Effector memory CD8-positive, alpha-beta T cell (primary cell): ENCODE measurements around the gene GDA.

Experiments used
- ATAC-seq: fragments of 150-1000 bp; cut with Tn5 transposase; replicated peaks from 2 replicates; pipeline ENCODE4 v1.10.0; 2021; ENCODE audit warnings: mild to moderate bottlenecking, moderate library complexity
- DNase-seq, 3 experiments: peaks; one replicate each; pipeline ENCODE4 v3.0.0; 2021
- H3K27ac Mint-ChIP-seq, 2 donors: one replicate each; pipeline ENCODE4 v1.8.0; 2022; ENCODE audit warnings: mild to moderate bottlenecking in 2 of 2, mixed read lengths in 2 of 2, moderate library complexity in 2 of 2
- H3K27me3 Mint-ChIP-seq, 2 donors: one replicate each; pipeline ENCODE4 v1.8.0; 2022; ENCODE audit warnings: mixed read lengths in 2 of 2
- H3K36me3 Mint-ChIP-seq: one replicate; pipeline ENCODE4 v1.8.0; 2022; ENCODE audit warnings: mild to moderate bottlenecking, moderate library complexity, mixed read lengths; ENCODE audit not compliant: insufficient read depth
- H3K4me1 Mint-ChIP-seq, 2 donors: one replicate each; pipeline ENCODE4 v1.8.0; 2022; ENCODE audit warnings: low read depth in 2 of 2, mixed read lengths in 2 of 2
- H3K4me3 Mint-ChIP-seq, 2 donors: one replicate each; pipeline ENCODE4 v1.8.0; 2022; ENCODE audit warnings: mild to moderate bottlenecking in 2 of 2, mixed read lengths in 2 of 2, moderate library complexity in 2 of 2
- H3K9me3 Mint-ChIP-seq, 2 donors: one replicate each; pipeline ENCODE4 v1.8.0; 2022; ENCODE audit warnings: mixed read lengths in 2 of 2

Gene GDA

DNA sequence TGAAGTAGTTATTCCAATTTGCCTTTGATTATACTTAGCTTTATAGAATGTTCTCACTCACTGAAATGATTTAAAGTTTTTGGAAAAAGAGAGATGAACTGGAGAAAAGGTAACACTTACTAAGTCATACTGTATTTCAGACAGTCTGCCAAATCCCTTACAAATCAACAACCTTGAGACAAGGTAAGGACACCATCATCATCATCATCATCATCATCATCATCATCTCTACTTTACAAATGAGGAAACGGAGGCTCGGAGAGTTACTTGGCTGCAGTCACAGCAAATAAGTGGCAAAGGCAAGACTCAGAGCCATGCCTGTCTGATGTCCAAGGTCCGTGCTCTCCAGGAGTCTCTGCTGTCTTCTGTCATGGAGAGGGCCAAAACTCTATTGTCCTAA lies 9.4 kb downstream of the GDA start:
- ATAC-seq (no peak), DNase-seq (no peak)
- Mint-ChIP-seq H3K4me3 (no peak overlapping the region), H3K36me3 (no peaks in the 10 kb centered on the region), H3K4me1 (no peaks in the 10 kb centered on the region), H3K27ac (no peak overlapping the region), H3K27me3 (peaks cover 4 to 46% of the 10 kb centered on the region in 2 donors), H3K9me3 (peaks cover 8 to 10% of the 10 kb centered on the region in 2 donors)

DNA sequence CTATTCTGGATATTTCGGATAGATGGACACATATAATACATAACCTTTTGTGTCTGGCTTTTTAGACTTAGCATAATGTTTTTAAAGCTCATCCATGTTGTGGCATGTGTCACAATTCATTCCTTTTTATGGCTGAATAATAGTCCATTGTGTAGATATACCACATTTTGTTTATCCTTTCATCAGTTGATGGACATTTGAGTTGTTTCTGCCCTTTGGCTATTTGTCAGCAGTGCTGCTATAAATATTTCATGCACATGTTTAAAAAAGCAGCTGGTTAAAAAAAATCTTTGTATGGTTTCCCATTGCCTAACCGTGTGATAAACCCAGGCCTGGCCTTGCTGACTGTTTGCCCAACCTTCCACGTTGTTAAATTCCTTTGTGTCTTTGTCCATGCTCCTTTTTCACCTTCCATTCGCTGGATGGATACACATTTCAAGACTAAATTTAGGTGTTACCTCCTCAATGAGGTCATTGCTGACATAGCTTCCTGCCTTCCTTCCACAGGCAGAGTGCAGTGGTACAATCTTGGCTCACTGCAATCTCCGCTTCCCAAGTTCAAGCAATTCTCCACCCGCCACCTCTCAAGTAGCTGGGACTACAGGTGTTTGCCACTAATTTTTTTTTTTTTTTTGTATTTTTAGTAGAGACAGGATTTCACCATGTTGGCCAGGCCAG lies 11.3 kb downstream of the GDA start:
- Mint-ChIP-seq H3K27me3 (peaks cover 10 to 39% of the 10 kb centered on the region in 2 donors), H3K4me1 (no peaks in the 10 kb centered on the region), H3K36me3 (no peaks in the 10 kb centered on the region), H3K9me3 (peaks cover under 1 to 3% of the 10 kb centered on the region in 2 donors), H3K4me3 (no peak overlapping the region), H3K27ac (no peak overlapping the region)
- no peak for DNase-seq
- ATAC-seq: no peak

DNA sequence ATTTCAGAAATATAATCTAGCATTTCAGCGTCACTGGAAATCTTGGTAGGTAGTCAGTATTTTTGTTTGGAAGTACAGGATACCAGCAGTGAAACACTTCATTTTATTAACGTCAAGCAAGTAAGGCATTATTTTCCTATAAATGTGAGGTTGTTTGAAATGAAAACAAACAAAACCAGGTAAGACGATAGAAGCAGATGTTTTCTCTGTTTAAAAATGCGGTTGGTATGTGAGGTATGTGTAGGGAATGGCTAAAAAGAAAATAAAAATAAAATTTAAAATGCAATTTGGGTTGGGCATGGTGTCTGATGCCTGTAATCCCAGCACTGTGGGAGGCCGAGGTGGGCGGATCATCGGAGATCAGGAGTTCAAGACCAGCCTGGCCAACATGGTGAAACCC lies 16.1 kb downstream of the GDA start:
- ATAC-seq: no peak

DNA sequence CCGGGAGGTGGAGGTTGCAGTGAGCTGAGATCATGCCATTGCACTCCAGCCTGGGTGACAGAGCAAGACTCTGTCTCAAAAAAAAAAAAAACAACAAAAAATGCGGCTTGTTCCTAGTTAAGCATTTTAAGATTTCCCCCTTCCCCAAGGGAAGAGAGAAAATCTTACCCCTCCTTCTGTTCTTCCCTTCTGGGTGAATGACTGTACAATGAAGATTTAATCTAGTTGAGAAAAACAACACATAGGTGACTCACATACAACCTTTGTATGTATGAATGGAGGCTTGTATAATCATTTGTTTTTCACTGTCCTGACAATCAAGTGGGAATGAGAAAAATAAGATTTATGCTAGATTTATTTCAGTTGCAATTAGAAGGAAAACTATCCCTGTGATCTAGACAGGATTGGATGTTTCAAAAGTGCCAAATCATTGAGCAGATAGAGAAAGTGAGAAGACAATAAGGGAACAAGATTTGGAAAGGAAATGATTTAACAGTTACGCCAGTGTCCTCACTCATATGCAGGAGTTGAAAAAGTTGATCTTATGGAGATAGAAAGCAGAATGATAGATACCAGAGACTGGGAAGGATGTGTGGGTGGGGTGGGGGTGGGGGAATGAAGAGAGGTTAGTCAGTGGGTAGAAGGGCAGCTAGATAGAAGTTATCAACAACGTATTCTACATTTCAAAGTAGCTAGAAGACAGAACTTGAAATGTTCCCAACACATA lies 16.7 kb downstream of the GDA start:
- no peak for ATAC-seq
- no peaks in the 10 kb centered on the region for H3K9me3 Mint-ChIP-seq
- peaks cover 6 to 15% of the 10 kb centered on the region in 2 donors for H3K27me3 Mint-ChIP-seq
- no peaks in the 10 kb centered on the region for H3K4me1 Mint-ChIP-seq
- H3K36me3 Mint-ChIP-seq: no peaks in the 10 kb centered on the region
- H3K4me3 Mint-ChIP-seq: no peak overlapping the region
- no peak overlapping the region for H3K27ac Mint-ChIP-seq
- no peak for DNase-seq

More for the DNA sequence above, 16.1 kb downstream of the GDA start:
- no peaks in the 10 kb centered on the region for H3K36me3 Mint-ChIP-seq
- DNase-seq: no peak
- H3K9me3 Mint-ChIP-seq: no peaks in the 10 kb centered on the region
- no peaks in the 10 kb centered on the region for H3K4me1 Mint-ChIP-seq
- H3K27ac Mint-ChIP-seq: no peak overlapping the region
- no peak overlapping the region for H3K4me3 Mint-ChIP-seq
- H3K27me3 Mint-ChIP-seq: peaks cover 6 to 15% of the 10 kb centered on the region in 2 donors

DNA sequence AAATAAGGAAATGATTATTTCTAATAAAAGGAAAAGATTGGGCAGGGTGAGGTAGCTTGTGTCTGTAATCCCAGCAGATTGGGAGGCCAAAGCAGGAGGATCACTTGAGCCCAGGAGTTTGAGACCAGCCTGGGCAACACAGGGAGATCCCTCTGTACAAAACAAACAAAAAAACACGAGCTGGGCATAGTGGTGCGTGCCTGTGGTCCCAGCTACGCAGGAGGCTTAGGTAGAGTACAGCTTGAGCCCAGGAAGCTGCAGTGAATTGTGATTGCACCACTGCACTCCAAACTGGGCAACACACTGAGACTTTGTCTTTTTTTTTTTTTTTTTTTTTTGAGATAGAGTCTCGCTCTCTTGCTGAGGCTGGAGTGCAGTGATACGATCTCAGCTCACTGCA lies 18.8 kb downstream of the GDA start:
- no peak for ATAC-seq
- Mint-ChIP-seq H3K36me3 (no peaks in the 10 kb centered on the region), H3K27me3 (peaks cover 3 to 6% of the 10 kb centered on the region in 2 donors), H3K9me3 (no peaks in the 10 kb centered on the region), H3K27ac (no peak overlapping the region), H3K4me1 (no peaks in the 10 kb centered on the region), H3K4me3 (no peak overlapping the region)
- DNase-seq: no peak

DNA sequence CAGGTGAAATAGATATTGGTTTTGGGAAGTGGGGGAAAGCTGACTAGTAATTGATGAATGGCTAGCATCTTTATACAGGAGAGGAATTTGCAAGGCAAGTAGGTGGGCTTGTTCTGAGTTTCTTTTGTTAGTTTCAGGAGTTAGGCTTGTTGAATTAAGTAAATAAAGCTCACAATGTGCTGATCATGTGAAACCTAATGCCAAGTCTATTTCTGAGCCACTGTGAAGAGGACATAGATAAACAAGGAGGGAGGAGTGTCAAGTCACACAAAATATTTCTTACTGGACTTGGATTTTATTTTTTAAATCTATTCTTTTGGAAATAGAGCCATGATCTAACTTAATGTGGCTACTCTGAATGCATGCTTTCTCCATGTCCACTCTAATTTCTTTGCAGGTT lies 19.9 kb downstream of the GDA start:
- H3K4me1 Mint-ChIP-seq: no peaks in the 10 kb centered on the region
- no peak for DNase-seq
- no peak for ATAC-seq
- H3K27me3 Mint-ChIP-seq: peaks cover 0 to 7% of the 10 kb centered on the region in 2 donors
- no peaks in the 10 kb centered on the region for H3K36me3 Mint-ChIP-seq
- no peak overlapping the region for H3K4me3 Mint-ChIP-seq
- no peak overlapping the region for H3K27ac Mint-ChIP-seq
- no peaks in the 10 kb centered on the region for H3K9me3 Mint-ChIP-seq

DNA sequence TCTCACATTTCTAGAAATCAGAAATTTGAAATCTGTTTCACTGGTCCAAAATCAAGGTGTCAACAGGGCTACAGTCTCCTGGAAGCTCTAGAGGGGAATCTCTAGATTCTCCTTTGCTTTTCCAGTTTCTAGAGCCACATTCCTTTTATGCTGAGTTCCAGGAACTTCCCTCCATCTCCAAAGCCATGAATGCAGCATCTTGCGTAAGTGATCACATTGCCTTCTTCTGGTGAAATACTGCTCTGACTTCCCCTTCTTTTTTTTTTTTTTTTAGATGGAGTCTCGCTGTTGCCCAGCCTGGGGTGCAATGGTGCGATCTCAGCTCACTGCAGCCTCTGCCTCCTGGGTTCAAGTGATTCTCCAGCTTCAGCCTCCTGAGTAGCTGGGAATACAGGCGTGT lies 23.8 kb downstream of the GDA start:
- Mint-ChIP-seq H3K4me1 (no peaks in the 10 kb centered on the region), H3K9me3 (no peaks in the 10 kb centered on the region), H3K4me3 (no peak overlapping the region), H3K36me3 (no peaks in the 10 kb centered on the region), H3K27me3 (peaks cover 0 to 6% of the 10 kb centered on the region in 2 donors), H3K27ac (no peak overlapping the region)
- ATAC-seq (no peak), DNase-seq (no peak)

DNA sequence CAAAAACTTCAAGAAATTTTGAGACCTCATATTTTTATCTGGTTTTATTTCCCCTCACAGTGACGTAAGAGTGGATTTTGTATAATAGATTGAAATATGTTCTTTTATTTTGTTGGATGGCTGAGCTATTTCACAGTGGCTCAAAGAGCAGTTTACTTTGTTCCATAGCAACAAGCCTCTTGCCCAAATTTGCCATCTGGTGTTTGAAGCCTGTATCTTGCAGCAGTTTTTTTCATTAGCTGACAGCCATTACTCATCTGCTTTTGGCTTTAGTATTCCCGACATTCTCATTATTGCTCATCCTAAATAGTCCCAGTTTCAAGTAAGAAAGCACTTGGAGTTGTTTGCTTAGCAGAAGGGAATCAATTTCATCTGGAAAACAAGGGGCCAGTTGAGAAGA lies 36.3 kb downstream of the GDA start:
- Mint-ChIP-seq H3K27ac (no peak overlapping the region), H3K4me3 (no peak overlapping the region), H3K4me1 (no peaks in the 10 kb centered on the region), H3K36me3 (no peaks in the 10 kb centered on the region), H3K9me3 (peaks cover 0 to 2% of the 10 kb centered on the region in 2 donors), H3K27me3 (peaks cover 22 to 54% of the 10 kb centered on the region in 2 donors)
- no peak for DNase-seq
- no peak for ATAC-seq

DNA sequence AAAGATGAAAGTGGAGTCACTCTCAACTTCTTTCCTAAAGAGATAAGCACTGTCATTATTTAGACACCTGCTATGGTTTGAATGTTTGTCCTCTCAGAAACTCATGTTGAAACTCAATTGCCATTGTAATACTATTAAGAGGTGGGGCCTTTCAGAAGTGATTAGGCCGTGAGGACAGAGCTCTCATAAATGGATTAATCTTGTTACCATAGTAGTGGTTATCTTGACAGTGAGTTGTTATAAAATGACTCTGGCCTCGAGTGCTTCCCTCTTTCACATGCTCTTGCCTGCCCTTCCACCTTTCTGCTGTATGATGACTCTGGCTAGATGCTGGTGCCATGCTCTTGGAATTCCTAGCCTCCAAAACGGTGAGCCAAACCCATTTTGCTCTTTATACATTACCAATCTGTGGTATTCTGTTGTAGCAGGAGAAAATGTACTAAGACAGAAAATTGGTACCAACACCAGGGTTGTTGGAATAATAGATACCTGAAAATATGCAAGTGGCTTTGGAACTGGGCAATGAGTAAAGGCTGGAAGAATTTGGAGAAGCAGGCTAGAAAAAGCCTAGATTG lies 38.0 kb downstream of the GDA start:
- no peak for DNase-seq
- Mint-ChIP-seq H3K27ac (no peak overlapping the region), H3K4me1 (no peaks in the 10 kb centered on the region), H3K27me3 (peaks cover 25 to 57% of the 10 kb centered on the region in 2 donors), H3K36me3 (peaks cover 4% of the 10 kb centered on the region), H3K9me3 (peaks cover 0 to 2% of the 10 kb centered on the region in 2 donors), H3K4me3 (no peak overlapping the region)
- ATAC-seq: no peak

DNA sequence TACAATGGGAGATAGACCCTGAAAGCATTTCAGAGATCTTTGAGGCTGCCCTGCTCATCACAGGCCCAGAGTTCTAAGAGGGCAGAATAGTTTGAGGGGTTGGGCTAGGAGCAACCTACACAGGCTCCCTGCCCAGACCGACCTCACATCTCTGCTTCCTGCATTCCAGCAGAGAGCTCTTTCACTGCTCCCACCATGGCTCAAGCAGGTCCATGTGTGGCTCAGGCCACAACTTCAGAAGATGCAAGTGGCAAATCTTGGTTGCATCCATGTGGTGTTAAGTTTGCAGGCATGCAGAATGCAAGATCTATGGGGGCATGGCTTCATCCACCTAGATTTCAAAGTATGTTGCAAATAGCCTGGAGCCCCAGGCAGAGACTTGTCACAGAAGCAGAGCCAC lies 39.0 kb downstream of the GDA start:
- DNase-seq (no peak), ATAC-seq (no peak)
- Mint-ChIP-seq H3K36me3 (peaks cover 4% of the 10 kb centered on the region), H3K4me3 (no peak overlapping the region), H3K27ac (no peak overlapping the region), H3K4me1 (no peaks in the 10 kb centered on the region), H3K27me3 (peaks cover 27 to 55% of the 10 kb centered on the region in 2 donors), H3K9me3 (no peaks in the 10 kb centered on the region)

DNA sequence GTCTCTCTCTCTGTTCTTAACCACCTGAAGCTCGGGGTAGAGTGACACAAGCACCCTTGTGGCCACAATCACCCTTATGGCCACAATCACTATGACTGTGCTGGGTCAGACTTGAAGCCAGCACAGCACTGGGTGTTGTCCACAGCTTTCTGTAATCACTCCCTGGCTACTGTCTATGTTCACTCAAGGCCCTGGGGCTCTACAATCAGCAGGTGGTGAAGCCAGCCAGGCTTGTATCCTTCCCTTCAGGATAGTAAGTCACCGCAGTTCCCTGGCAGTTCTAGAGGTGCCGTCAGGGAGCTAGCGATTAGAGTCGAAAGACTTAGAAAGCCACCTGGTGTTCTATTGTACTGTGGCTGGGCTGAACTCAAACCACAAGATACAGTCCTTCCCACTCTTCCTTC lies 44.2 kb downstream of the GDA start:
- Mint-ChIP-seq H3K27me3 (peaks cover 26 to 72% of the 10 kb centered on the region in 2 donors), H3K4me3 (no peak overlapping the region), H3K36me3 (peaks cover 4% of the 10 kb centered on the region), H3K4me1 (no peaks in the 10 kb centered on the region), H3K9me3 (no peaks in the 10 kb centered on the region), H3K27ac (no peak overlapping the region)
- DNase-seq (no peak), ATAC-seq (no peak)

DNA sequence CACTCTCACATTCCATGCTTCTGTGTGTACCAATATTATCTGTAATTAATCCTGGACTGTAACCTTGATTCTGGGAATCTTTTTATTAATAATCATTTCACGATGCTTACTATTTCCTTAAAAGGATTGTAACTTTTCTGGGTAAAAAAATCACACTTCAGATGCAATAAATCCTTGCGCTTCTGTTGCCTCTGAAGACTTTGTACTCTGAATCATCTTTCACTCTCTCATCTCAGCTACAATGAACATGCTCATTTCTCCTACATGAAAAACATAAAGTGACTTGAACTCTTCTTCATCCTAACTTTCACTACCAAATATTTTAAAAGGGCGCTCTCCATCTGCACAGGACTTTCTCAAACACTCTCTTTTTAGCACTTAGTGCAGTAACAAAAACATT lies 50.0 kb downstream of the GDA start:
- peaks cover 43% of the 10 kb centered on the region in 2 donors for H3K27me3 Mint-ChIP-seq
- H3K4me3 Mint-ChIP-seq: no peak overlapping the region
- ATAC-seq (no peak), DNase-seq (no peak)
- no peaks in the 10 kb centered on the region for H3K9me3 Mint-ChIP-seq
- H3K4me1 Mint-ChIP-seq: no peaks in the 10 kb centered on the region
- H3K36me3 Mint-ChIP-seq: no peaks in the 10 kb centered on the region
- H3K27ac Mint-ChIP-seq: no peak overlapping the region

DNA sequence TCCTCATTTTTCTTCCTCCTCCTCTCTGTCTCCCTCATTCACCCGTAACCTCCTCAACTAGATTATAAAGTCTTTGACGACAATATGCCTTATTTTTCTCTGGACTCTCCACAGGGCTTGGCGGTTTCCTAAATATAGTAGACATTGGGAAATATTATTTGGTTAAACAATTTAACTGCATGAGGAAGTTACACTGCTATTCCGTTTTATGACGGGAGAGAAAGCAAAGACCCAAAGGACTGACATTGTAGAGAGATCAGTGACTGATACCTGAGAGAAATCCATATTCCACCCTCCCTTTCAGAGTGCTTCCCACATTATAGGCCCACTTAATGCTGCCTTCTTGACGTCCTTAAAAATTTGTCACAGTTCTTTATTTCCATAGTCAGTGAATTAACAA lies 51.2 kb downstream of the GDA start:
- H3K4me1 Mint-ChIP-seq: peaks cover 0 to 2% of the 10 kb centered on the region in 2 donors
- ATAC-seq: no peak

DNA sequence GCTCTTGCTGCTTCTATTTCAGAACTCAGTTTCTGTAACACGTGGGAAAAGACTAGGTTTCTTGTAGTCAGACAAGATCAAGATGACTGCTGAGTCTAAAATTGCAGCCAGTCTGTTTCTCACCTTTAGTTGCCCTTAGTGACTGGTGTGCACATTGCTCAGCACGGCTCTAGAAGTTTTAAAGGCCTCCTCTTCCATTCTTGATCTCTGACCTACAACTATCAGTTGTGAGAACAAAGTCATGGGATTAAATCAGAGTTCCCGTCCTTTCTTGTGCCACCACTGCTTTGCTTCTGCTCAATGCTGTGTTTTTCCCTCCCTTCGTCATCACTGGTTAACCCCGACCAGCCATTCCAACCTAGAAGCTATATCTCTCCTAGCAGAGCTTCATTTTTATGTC lies 52.8 kb downstream of the GDA start:
- Mint-ChIP-seq H3K27ac (no peak overlapping the region), H3K27me3 (peaks cover 23 to 42% of the 10 kb centered on the region in 2 donors), H3K4me1 (peaks cover 0 to 2% of the 10 kb centered on the region in 2 donors), H3K9me3 (no peaks in the 10 kb centered on the region), H3K36me3 (no peaks in the 10 kb centered on the region), H3K4me3 (no peak overlapping the region)
- no peak for ATAC-seq
- no peak for DNase-seq

More for the DNA sequence above, 51.2 kb downstream of the GDA start:
- Mint-ChIP-seq H3K4me3 (no peak overlapping the region), H3K36me3 (no peaks in the 10 kb centered on the region), H3K9me3 (no peaks in the 10 kb centered on the region), H3K27ac (no peak overlapping the region), H3K27me3 (peaks cover 32 to 43% of the 10 kb centered on the region in 2 donors)
- DNase-seq: no peak
